Colonic mucosa (tissue), 4 donors: ENCODE measurements around the gene ZCCHC4. TPM values are rescaled to one million over a fixed set of nuclear protein-coding genes. Genes with fewer than 3 reads are reported as not detected.

Source experiments
- DNase-seq: peaks from one replicate; pipeline ENCODE4 v3.0.0-alpha.2; 2020
- H3K27ac ChIP-seq: fragments of 200-600 bp; one replicate; pipeline ENCODE4 v1.8.0; 2021
- H3K27me3 ChIP-seq: fragments of 200-600 bp; one replicate; pipeline ENCODE4 v1.8.0; 2021
- H3K36me3 ChIP-seq: fragments of 200-600 bp; one replicate; pipeline ENCODE4 v1.8.0; 2021
- H3K4me1 ChIP-seq: fragments of 200-600 bp; one replicate; pipeline ENCODE4 v1.8.0; 2021; ENCODE audit warnings: mild to moderate bottlenecking
- H3K4me3 ChIP-seq: fragments of 200-600 bp; one replicate; pipeline ENCODE4 v1.8.0; 2021
- H3K9ac ChIP-seq, 2 donors: one replicate each; pipeline ENCODE4 v1.7.0; 2013; ENCODE audit warnings: control low read depth in 2 of 2, low read depth in 2 of 2, low read length in 2 of 2
- H3K9me3 ChIP-seq: fragments of 200-600 bp; one replicate; pipeline ENCODE4 v1.8.0; 2021
- intact Hi-C: fragments of 100-400 bp; cut with DNase I; formaldehyde crosslinking; loops from one replicate; pipeline ENCODE4 v1.14.1; 2022
- total RNA-seq, 2 donors: library from RNA; stranded (reverse); fragmentation: NEBNext Ultra II Directional in 1 of 2; extraction: Animal tissue kit (Norgen Biotek cat#: 25700) in 1 of 2; gene quantifications; one replicate each; pipeline ENCODE4 v1.2.1, GENCODE V29; 2021
- TF ChIP-seq, protein P1 (sequence below): fragments of 200-600 bp; IDR thresholded peaks from one replicate; pipeline ENCODE4 v1.8.0; 2022; ENCODE audit warnings: antibody characterized with exemption, mild to moderate bottlenecking
- donor health status: healthy.
- donor health status: DM: no; HTN: no; CAD: no.
- donor health status: DM: no; HTN: no; CAD: no.

The ZCCHC4 gene
- total RNA-seq, 2 donors from 2014 or later: 7.4 to 7.9 TPM

DNA sequence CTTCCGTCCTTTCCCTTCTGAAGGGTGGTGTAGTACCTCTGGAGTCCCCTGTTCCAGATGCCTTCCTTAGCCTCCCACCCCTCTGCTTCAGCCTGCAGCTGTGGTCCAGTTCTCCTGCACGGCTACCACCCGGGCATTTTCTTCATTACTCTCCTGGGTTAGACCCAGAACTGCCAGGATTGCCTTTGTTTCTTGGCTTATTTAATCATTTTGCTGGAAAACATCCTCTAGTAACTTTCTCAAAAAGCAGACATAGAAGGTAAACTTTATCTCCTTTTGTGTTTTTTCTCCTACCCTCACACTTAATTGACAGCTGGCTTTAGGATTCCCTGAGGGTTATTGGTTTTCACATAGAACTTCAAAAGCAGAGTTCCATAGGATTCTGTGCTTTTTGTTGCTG is 84.7 kb downstream of the ZCCHC4 start:
- peaks cover 18% of the 10 kb centered on the region for H3K36me3 ChIP-seq
- intact Hi-C loops: no loop called here

GRCh38 chr4:25399510-25399909 is 86.9 kb downstream of the ZCCHC4 start:
- no peak overlapping the region for H3K4me3 ChIP-seq
- no peaks in the 10 kb centered on the region for H3K27me3 ChIP-seq
- intact Hi-C loops: no loop called here
- H3K36me3 ChIP-seq: peaks cover 12% of the 10 kb centered on the region
- no peak overlapping the region for H3K27ac ChIP-seq
- H3K9me3 ChIP-seq: no peaks in the 10 kb centered on the region
- H3K4me1 ChIP-seq: no peaks in the 10 kb centered on the region
- H3K9ac ChIP-seq: no peak overlapping the region
- DNase-seq: no peak
- TF ChIP-seq, protein P1, sequence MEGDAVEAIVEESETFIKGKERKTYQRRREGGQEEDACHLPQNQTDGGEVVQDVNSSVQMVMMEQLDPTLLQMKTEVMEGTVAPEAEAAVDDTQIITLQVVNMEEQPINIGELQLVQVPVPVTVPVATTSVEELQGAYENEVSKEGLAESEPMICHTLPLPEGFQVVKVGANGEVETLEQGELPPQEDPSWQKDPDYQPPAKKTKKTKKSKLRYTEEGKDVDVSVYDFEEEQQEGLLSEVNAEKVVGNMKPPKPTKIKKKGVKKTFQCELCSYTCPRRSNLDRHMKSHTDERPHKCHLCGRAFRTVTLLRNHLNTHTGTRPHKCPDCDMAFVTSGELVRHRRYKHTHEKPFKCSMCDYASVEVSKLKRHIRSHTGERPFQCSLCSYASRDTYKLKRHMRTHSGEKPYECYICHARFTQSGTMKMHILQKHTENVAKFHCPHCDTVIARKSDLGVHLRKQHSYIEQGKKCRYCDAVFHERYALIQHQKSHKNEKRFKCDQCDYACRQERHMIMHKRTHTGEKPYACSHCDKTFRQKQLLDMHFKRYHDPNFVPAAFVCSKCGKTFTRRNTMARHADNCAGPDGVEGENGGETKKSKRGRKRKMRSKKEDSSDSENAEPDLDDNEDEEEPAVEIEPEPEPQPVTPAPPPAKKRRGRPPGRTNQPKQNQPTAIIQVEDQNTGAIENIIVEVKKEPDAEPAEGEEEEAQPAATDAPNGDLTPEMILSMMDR: no peak

More for the DNA sequence above, 84.7 kb downstream of the ZCCHC4 start:
- Histone ChIP-seq H3K9me3 (no peaks in the 10 kb centered on the region), H3K4me1 (no peaks in the 10 kb centered on the region), H3K4me3 (no peak overlapping the region), H3K27ac (no peak overlapping the region), H3K27me3 (no peaks in the 10 kb centered on the region), H3K9ac (no peak overlapping the region)
- TF ChIP-seq, protein P1: no peak
- DNase-seq: no peak

GRCh38 chr4:25401066-25401465 is 88.5 kb downstream of the ZCCHC4 start:
- H3K4me1 ChIP-seq: no peaks in the 10 kb centered on the region
- intact Hi-C loops: no loop called here
- no peak for DNase-seq
- TF ChIP-seq, protein P1: no peak
- no peak overlapping the region for H3K4me3 ChIP-seq
- H3K36me3 ChIP-seq: peaks cover 15% of the 10 kb centered on the region
- H3K27me3 ChIP-seq: no peaks in the 10 kb centered on the region
- H3K9ac ChIP-seq: no peak overlapping the region
- H3K9me3 ChIP-seq: no peaks in the 10 kb centered on the region
- H3K27ac ChIP-seq: no peak overlapping the region

GRCh38 chr4:25402521-25402920 is 89.9 kb downstream of the ZCCHC4 start:
- H3K9me3 ChIP-seq: no peaks in the 10 kb centered on the region
- no peak overlapping the region for H3K9ac ChIP-seq
- DNase-seq: no peak
- no peaks in the 10 kb centered on the region for H3K4me1 ChIP-seq
- TF ChIP-seq, protein P1: no peak
- peaks cover 10% of the 10 kb centered on the region for H3K36me3 ChIP-seq
- intact Hi-C loops: no loop called here
- no peak overlapping the region for H3K27ac ChIP-seq
- H3K27me3 ChIP-seq: no peaks in the 10 kb centered on the region
- no peak overlapping the region for H3K4me3 ChIP-seq

- intact Hi-C loops: no loop called here
- Histone ChIP-seq H3K36me3 (peaks cover 3% of the 10 kb centered on the region), H3K4me1 (no peaks in the 10 kb centered on the region), H3K9ac (no peak overlapping the region), H3K27ac (no peak overlapping the region), H3K27me3 (no peaks in the 10 kb centered on the region), H3K9me3 (no peaks in the 10 kb centered on the region), H3K4me3 (no peak overlapping the region)
- TF ChIP-seq, protein P1: no peak
- no peak for DNase-seq
Measured at GRCh38 chr4:25403699-25404098, 91.1 kb downstream of the ZCCHC4 start.

DNA sequence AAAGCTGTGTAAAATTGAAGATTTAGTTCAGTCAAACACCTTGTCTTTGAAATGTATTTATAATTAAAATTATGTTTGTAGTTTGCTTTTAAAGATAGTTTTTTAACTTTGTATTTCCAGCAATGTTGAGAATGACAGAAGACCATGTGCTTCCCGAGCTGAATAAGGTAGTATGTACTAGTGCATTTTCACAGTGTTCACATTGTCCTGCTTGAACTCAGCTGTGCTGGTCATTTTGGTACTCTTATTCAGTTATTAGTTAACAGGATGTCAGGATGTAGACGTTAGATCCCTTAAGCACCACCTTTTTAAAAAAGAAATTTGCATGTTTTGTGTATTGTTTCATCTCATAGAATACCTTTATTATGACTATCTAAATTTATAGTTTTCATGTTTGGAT is 92.9 kb downstream of the ZCCHC4 start:
- no peaks in the 10 kb centered on the region for H3K27me3 ChIP-seq
- H3K4me3 ChIP-seq: no peak overlapping the region
- H3K36me3 ChIP-seq: peaks cover 3% of the 10 kb centered on the region
- H3K9me3 ChIP-seq: no peaks in the 10 kb centered on the region
- no peak overlapping the region for H3K9ac ChIP-seq
- intact Hi-C loops: no loop called here
- no peak for DNase-seq
- TF ChIP-seq, protein P1: no peak
- H3K4me1 ChIP-seq: no peaks in the 10 kb centered on the region
- no peak overlapping the region for H3K27ac ChIP-seq
